ENCODE data around the gene CCDC188. TPM values are rescaled to one million over a fixed set of nuclear protein-coding genes. Genes with fewer than 3 reads are reported as not detected.

CCDC188 gene
- total and polyA plus RNA-seq, 2 of the 8 experiments (the other 6 are each of a cell fraction or from before 2014, with no cell fraction given), result not detected

- Histone ChIP-seq H2BK12ac (ENCODE audit: low read depth, low read length) (no peak overlapping the region), H3K14ac (ENCODE audit: insufficient read length) (no peak overlapping the region), H3K56ac (replicated peaks; ENCODE audit: insufficient read length, low read depth, low read length) (no peak overlapping the region), H4K8ac (ENCODE audit: extremely low read depth, insufficient read depth, low read length) (no peak overlapping the region), H3K4me2 (ENCODE audit: insufficient read depth in 1 of 2, low read depth in 2 of 2, low read length in 2 of 2) (no peak overlapping the region), H3K9me3 (ENCODE audit: insufficient read depth in 2 of 2, low read depth in 1 of 2, low read length in 1 of 2) (no peaks in the 10 kb centered on the region), H3K79me2 (ENCODE audit: control insufficient read depth in 1 of 2, insufficient read depth in 2 of 2, low read length in 2 of 2) (peaks cover 0 to 6% of the 10 kb centered on the region in 2 experiments; a peak in 1 of 4 replicates), H2BK20ac (ENCODE audit: low read length) (no peak overlapping the region), H4K20me1 (replicated peaks in 1 of 2; ENCODE audit: control insufficient read depth in 1 of 2, insufficient read depth in 2 of 2, low read length in 2 of 2) (peaks cover 17 to 38% of the 10 kb centered on the region in 2 experiments), H3K36me3 (ENCODE audit: control insufficient read depth in 2 of 4, insufficient read depth in 4 of 4, low read length in 3 of 4) (peaks cover 50 to 67% (median 64%) of the 10 kb centered on the region in 4 experiments), H3K4ac (replicated peaks; ENCODE audit: insufficient read length, low read depth, low read length) (no peak overlapping the region), H3K4me3 (ENCODE audit: extremely low read depth in 1 of 4, insufficient read depth in 2 of 4, low read depth in 3 of 4, low read length in 4 of 4) (no peak overlapping the region), H2AFZ (ENCODE audit: low read length) (no peak overlapping the region), H3K27me3 (replicated peaks in 1 of 4; ENCODE audit: control insufficient read depth in 3 of 4, extremely low read depth in 1 of 4, insufficient read depth in 3 of 4, low read length in 3 of 4) (no peaks in the 10 kb centered on the region), H3K18ac (ENCODE audit: extremely low read depth, low read length) (no peak overlapping the region), H3K9ac (replicated peaks in 1 of 4; ENCODE audit: extremely low read depth in 1 of 4, low read depth in 3 of 4, low read length in 3 of 4) (no peak overlapping the region), H4K5ac (ENCODE audit: insufficient read length, low read depth, low read length) (no peak overlapping the region), H4K91ac (replicated peaks; ENCODE audit: insufficient read length, low read length) (no peak overlapping the region), H3K4me1 (replicated peaks in 1 of 4; ENCODE audit: control insufficient read depth in 3 of 4, insufficient read depth in 4 of 4, low read length in 3 of 4) (no peaks in the 10 kb centered on the region), H3K23me2 (ENCODE audit: low read depth, low read length) (no peaks in the 10 kb centered on the region), H3K79me1 (ENCODE audit: low read depth, low read length) (peaks cover 4% of the 10 kb centered on the region), H2BK5ac (ENCODE audit: low read depth, low read length) (no peak overlapping the region), H3K27ac (ENCODE audit: low read depth, low read length) (no peak overlapping the region), H2BK15ac (ENCODE audit: low read length) (no peak overlapping the region), H2BK120ac (replicated peaks; ENCODE audit: low read depth, low read length) (no peak overlapping the region), H3K23ac (ENCODE audit: insufficient read length) (no peak overlapping the region), H2AK5ac (ENCODE audit: low read depth, low read length) (no peak overlapping the region)
- TF ChIP-seq POLR2A (IDR thresholded peaks at IDR 0.05; ENCODE audit: control extremely low read depth in 1 of 2, low read depth in 2 of 2, low read length in 2 of 2) (peak in 1 of 2 experiments; percentile 59; a peak in 1 of 3 replicates), POLR2AphosphoS5 (IDR thresholded peaks at IDR 0.05; ENCODE audit: low read depth, low read length) (peak; percentile 81; the same call in 1 of the 2 replicates), JUN (IDR thresholded peaks at IDR 0.05; ENCODE audit: low read depth, low read length) (no peak)
- CTCF ChIA-PET (ENCODE audit: partially characterized antibody), result interaction anchor here (0.7 to 3.2 kb wide), 10 partner anchors 10 to 147 kb away, joined by 3 to 23 read pairs (median 4); no protein-coding TSS in a partner anchor
- 93% methylated on average over 9 of the region's 9 CpGs; no CpG with 5 or more reads in 1 of the 2 experiments for WGBS, 2 experiments (ENCODE audit: extremely low coverage in 1 of 2, insufficient coverage in 1 of 2, insufficient read length in 1 of 2, insufficient replicate concordance in 2 of 2, low coverage in 1 of 2, low lambda C conversion rate in 2 of 2, missing lambda C conversion rate in 1 of 2)
- POLR2A ChIA-PET (ENCODE audit: partially characterized antibody), result interaction anchor here (1.0 to 22.7 kb wide), 6 partner anchors 10 to 139 kb away, joined by 3 to 598 read pairs (median 16); no protein-coding TSS in a partner anchor
- DNase-seq (ENCODE audit: low read depth in 1 of 2, low spot score in 2 of 2) (no peak), FAIRE-seq (no peak)
Measured at GRCh38 chr22:20110359-20110985, 40.4 kb downstream of the CCDC188 start.
